Activated CD8-positive, alpha-beta memory T cell treated with anti-CD3 and anti-CD28 coated beads for 24 hours (primary cell): Measurements from ENCODE around the gene AMN1.
"Not testable (repeated sequence)": the region's sequence is repeated elsewhere in the genome, so short reads cannot be mapped to it uniquely, and the experiment has no call there.

Experiments
- DNase-seq: peaks from one replicate; pipeline ENCODE4 v3.0.0-alpha.2; 2020

The AMN1 gene

DNA sequence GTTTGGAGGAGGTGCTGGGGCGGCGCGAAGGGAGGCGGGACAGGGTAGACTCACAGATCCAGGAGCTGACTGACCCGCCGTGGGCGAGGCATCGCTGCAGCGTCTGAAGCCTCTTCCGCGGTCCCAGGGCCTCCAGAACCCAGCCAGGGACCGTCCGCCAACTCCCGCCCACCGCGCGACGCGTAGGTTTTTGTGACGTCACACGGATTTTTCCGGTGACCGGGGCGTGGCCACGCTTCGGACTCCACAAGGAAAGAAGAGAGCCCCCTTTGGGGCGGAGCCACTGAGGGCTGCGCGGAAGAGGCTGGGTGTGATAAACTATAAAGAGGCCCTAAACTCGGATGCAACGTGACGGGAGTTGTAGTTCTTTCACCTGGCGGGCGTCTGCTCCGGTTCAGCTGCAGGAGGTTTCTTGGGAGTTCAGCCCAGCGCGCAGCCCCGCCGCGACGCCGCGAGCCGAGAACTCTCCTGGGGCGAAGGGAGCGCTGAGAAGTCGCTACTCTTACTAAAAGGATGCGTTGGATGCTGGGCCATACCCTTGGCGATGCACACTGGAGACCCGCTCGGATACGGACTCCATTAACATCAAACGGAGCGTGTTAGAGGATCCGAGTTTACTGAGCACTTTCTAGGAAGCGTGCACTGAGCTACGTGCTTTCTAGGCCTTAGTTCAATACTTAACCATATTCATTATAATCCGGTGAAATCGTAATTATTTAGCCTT is at the start of gene AMN1:
TSS of gene AMN1 (minus strand) at position 105 of the 724 bp plus-strand sequence. CDS start at position 92, 13 bp downstream.
- DNase-seq = peak; percentile 100

DNA sequence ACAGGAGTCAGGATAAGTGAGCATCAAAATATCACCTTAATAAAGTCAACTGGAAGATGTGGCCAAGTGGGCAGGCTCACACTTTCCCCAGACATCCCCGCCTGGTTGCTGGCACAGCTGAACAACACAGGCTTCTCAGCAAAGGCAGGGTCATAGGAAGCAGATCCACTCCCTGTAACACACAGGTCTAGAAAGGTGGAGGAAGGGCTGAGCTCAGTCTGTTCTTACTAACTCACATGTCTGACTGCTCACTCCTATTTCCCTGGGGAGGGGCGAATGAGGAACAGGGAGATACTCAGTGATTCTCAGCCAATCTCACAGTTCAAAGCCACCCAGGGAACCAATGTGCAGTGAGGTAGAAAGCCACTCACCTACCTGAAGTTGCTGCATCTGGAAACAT is 45.0 kb upstream of the AMN1 start:
- peak; percentile 50 for DNase-seq

DNA sequence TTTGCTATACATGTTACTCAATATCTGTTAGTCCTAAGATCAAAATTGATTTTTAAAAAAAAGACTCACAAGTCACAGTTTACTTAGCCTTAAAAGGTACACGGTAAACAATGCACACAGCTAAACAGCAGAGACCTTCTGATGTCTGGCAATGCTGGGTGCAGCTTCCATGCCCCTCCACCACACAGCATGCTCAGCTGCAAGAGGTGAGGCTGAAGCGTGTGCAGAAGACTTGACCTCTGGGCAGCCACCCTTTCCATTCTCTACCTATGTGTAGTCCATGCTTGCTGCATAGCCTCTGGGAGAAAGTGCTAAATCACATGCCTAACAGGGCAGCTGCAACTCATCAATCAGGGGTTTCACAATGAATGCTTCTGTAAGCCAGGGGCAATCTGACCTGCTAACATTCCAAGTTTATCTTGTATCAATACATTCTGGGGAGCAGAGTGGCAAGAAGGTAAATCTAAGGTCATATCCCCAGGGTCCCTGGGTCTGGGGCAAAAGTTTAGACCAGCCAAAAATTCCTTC is 44.5 kb upstream of the AMN1 start:
- peak; percentile 38 for DNase-seq

DNA sequence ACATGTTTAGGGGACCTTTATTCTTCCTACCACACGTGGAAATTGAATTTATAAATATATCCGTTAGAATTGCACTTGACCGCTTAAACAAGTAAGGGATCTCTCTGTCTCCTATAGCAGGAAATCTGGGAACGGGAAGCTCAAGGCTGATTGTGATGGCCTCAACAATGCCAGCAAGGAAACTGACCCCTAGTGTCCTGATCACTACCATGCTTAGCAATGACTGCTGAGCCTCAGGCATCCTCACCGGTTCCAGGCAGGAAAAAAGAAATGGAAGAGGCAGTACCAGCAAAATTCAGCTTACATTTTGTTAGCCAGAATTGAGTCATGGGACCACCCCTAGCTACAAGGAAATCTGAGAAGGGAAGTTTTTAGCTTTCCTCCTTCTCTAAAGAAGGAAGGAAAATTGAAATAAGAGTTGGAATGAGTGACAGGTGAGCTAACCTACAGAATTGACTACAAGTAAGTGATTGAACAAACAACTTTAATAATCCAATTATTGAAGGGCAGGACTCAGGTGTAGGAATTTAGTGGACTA is 43.9 kb upstream of the AMN1 start:
- peak; percentile 17 for DNase-seq

DNA sequence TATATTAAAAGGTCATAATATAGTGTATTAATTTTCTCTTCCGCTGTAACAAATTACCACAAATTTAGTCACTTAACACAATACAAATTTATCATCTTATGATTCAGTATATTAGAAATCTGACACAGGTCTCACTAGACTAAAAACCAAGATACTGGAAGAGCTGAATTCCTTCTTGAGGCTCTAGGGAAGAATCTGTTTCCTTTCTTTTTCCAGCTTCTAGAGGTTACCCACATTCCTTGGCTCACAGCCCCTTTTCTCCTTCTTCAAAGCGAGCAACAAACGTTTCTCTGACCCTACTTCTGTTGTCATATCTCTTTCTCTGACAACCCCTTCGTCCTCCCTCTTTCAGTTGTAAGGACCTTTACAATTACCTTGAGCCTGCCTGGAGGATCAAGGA is 43.4 kb upstream of the AMN1 start:
- peak; percentile 13 for DNase-seq

DNA sequence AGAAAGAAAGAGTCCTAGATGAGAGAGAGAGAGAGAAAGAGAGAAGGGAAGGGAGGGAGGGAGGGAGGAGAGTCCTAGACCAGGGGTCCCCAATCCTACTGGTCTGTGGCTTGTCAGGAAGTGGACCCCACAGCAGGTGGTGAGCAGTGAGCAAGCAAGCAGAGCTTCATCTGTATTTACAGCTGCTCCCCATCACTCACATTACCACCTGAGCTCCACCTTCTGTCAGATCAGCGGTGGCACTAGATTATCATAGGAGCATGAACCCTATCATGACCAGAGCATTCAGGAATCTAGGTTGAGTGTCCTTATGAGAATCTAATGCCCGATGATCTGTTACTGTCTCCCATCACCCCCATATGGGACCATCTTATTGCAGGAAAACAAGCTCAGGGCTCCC is 39.2 kb upstream of the AMN1 start:
- DNase-seq = no peak

DNA sequence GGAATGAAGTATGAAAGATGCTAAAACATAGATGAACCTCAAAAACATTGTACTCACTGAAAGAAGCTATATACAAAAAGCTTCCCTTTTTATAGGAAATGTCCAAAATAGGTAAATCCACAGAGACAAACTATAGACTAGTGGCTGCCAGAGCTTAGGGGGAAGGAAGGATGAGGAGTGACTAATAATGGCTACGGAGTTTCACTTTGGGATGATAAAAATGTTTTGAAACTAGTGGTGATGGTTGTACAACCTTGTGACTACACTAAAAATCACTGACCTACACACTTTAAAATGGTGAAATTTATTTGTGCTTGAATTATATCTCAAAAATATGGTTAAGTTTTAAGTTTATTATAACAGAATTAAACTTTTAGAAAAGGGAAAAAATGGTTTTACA is 37.1 kb upstream of the AMN1 start:
- no peak for DNase-seq

DNA sequence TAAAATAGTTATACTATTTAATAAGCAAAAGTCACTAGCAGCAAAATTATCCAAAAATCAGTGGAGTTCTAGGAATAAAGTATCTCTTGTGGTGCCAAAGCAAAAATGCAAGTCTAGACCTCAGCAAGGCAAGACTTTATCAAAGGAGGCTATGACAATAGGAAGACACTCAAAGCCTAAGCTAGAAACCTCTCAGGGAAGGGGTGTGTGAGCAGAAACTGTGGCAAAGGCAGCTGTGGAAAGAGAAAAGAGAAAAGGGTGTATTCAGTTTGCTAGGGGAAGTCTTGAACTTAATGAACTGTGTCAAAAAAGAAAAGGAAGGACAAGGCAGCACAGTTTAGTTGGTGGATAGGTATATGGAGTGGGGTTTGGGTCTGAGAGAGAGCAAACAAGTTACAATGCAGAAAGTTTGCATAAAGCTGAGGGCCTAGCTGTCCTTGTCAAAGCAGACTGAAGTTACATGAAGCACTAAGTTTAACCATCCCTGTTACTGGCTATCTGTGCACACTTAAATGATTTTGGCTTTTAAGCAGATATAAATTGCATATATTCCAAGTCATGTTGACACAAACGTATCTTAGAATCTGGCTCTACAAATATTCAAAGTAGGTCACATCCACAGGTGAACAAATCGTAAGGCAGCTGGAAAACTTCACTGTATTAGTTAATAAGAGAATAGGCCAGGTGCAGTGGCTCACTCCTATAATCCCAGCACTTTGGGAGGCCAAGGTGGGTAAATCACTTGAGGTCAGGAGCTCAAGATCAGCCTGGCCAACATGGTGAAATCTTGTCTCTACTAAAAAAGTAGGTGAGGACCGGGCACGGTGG is 31.0 kb upstream of the AMN1 start:
- peak; percentile 33 for DNase-seq

DNA sequence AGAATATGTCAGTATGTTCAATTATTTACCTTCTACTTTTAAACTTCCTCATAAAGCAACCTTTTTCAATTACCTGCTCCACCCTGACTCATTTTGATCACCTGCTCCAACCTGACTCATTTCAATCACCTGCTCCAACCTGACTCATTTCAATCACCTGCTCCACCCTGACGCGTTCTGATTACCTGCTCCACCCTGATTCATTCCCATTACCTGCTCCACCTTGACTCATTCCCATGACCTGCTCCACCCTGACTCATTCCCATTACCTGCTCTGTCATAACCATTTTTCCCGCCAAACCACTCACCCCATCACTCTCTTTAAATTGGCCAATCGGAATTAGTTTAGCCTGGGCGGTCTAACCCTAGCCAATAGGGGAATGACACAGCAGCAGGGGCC is 29.5 kb upstream of the AMN1 start:
- peak; percentile 30 for DNase-seq

DNA sequence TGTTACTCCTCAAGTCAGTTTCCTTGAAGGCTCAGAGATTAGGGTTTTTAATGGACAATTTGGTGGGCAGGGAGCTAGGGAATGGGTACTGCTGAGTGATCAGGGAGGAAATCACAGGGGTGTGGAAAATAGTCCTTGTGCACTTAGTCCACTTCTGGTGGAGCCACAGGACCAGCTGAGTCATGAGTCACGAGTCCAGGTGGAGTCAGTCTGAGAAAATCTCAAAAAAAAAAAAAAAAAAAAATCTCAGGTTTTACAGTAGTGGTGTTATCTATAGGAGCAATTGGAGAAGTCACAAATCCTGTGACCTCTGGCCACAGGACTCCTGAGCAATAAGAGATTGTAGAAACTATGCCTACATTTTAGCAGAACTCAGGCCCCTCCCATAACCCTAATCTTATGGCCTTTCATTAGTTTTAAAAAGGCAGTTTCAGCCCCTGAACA is 28.2 kb upstream of the AMN1 start:
- peak; percentile 11 for DNase-seq

DNA sequence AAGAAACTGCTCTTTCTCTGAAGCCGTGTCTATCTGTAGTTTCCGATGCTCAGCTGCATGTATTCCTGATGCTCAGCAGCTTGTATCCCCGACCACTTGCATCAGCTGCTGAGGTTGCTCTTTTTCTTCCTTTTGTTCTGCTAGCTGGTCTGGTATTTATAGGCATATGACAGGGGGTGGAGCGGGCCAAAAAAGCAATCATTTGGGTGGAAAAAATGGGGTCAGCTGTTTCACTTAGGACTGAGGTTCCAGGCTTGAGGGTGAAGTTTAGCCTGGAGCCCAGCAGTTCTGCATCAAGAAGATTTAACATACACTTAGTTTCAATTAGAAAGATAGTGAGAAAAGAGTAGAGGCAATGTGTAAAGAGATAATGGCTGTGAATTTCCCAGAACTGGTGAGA is 23.6 kb upstream of the AMN1 start:
- DNase-seq = peak; percentile 47

DNA sequence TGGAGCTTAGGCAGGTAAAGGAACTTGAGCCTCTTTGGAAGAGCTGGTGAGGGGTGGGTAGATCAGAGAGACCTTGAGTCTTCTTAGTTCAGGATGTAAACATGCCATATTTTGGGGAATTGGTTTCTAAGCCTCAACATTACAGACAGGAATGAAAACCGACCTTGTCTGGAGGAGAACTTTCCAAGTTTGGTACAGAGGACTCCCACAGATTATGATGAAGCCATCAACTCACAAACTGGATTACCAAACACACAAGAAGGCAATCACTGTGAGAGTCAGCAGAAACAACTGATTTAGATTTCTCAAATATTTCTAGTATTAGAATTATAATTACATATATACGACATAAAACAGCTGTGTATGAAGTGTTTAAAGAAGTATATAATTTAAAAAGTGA is 22.3 kb upstream of the AMN1 start:
- DNase-seq = no peak

DNA sequence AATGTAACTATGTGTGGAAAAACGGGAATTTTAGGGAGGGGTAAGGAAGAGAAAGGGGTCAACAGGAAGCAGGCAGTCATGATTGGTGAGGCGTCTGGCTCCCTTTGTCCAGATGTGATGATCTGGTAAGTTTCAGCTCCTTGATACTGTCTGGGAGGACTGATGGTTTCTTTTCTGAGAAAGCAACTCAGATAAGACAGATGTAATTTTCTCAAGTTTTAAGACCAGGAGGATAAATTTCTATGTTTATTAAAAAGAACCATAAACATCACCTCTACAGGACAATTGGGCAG is 21.9 kb upstream of the AMN1 start:
- no peak for DNase-seq

DNA sequence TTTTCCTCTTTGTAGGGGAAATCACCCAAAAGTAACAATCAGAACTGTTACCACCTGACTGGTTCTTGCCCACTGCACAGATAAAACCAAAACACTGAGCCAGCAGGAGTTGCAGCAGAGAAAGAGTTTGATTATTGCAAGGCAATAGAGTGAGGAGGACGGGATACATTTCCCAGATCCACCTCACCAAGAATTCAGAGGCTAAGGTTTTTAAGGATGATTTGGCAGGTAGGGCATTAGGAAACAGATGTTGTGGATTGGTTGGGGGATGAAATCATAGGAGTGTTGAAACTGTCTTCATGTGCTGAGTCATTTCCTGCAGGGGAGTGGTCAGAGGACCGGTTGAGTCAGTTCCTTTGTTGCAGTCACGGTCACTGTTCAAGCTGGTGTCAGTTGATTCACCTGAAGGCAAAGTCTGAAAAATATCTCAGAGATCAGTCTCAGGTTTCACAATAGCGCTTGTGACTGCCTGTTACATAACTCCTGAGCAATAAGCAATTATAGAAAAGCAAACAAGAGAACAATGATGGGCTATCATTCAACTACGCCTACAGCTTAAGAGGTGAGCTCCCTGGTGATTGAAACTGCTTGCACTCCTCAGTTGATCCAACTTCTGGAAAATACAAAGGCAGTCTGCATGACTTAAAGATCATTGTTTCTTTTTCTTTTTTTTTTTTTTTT is 20.3 kb upstream of the AMN1 start:
- peak; percentile 75 for DNase-seq

DNA sequence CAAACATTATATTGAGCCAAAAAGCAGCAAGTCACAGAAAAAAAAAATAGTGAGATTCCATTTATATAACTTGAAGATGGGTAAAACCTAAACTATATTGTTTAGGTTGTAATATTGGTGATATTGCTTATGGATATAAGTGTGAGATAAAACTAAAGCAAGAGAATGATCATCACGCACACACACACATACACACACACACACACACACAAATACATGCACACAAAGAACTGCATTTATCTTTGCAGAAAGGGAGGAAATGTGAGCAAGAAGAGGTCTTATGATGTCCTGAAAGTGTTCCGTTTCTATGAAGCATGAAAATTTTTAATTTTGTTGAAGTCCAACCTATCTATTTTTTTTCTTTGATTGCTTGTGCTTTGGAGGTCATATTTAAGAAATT is 16.4 kb upstream of the AMN1 start:
- no peak for DNase-seq

DNA sequence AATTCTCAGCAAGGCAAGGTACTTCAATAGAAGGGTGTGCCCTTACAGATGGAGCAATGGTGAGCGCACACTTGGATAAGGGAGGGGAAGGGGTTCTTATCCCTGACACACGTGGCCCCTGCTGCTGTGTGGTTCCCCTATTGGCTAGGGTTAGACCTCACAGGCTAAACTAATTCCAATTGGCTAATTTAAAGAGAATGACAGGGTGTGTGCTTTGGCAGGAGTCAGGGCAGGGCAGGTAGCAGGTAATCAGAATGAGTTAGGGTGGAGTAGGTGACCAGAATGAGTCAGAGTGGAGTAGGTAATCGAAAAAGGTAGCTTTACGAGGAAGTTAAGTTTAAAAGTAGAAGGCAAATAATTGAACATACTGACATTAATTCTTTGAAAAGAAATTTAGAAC is 15.5 kb upstream of the AMN1 start:
- DNase-seq = not testable (repeated sequence)

DNA sequence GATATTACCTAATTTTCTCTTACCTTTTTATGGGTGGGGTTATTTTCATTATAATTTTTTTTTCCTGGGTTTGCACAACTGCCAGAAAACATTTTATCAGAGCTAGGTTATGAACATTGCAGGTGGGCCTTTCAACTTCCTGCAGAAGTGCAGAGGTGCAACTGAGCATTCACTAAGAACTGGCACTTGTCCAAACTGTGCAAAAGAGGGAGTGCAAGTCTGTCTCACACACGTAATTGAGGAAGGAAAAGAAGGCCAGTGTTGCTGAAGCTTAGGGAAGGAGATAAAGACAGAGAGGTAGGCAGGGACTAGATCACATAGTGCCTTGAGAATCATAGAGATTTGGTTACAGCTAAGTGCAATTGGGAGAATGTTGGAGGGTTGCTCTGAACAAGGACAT is 14.1 kb upstream of the AMN1 start:
- DNase-seq = no peak

DNA sequence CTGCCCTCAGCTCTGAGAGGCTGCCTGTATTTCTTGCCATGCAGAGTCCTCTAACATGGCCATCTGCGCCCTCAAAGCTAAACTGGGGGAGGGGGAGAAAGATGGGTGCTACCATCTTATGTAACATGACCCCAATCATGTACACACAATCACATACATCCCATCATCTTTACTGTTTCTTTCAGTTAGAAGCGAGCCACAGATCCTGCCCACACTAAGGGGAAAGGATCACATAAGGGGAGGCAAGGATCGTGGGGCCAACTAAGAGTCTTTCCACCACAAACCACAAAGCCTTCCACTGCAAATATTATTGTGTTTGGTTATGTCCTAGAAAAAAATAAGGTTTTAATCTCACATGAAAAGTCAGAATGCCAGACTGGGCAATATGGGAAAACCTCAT is 11.8 kb upstream of the AMN1 start:
- no peak for DNase-seq

DNA sequence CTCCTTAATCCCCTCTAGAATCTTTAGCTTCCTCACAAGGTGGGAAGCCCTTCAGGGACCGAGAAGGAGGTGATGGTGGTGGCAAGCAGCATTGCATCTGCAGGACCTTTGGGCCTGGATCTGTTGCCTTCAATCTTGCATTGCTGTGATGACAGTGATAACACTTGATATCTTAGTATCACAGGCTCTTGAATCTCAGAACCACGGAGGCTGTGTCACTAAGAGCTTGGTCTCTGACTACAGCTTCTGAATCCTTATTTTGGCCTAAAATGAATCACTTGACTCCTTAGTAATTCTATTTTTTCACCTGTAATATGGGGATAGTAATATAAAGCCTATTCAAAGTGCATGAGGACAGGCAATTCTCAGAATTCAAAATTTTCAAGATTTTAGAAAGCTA is 8.9 kb upstream of the AMN1 start:
- no peak for DNase-seq

DNA sequence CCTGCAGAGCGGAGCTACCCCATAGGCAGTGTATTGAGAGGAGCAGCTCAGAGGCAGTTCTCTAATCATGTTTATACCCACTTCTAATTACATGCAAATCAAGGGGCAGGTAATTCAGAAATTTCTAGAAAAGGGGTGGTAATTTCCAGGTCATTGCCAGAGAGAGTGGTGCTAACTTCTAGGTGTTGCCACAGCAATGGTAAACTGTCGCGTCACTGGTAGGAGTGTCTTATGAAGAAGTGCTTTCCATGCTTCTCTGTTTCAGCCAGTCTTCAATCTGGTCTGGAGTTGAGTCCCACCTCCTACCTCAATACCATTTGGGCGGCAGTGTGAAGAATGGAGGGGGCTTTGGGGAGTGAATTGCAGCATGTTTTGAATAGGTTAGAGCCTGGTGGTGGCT is 8.5 kb upstream of the AMN1 start:
- DNase-seq = no peak

DNA sequence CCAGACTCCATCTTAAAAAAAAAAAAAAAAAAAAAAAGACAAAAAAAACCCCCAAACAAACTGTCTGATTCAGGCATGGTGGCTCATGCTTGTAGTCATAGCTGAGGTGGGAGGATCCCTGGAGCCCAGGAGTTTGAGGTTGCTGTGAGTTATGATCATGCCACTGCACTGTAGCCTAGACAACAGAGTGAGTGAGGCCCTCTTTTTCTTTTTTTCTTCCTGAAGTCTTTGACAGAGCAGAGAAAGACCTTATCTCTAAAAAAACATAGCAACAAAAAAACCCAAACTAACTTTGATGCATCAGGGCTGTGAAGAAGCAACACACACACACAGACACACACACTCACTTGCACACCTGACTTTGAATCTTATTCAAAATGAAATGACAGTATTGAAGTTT is 7.7 kb upstream of the AMN1 start:
- no peak for DNase-seq

DNA sequence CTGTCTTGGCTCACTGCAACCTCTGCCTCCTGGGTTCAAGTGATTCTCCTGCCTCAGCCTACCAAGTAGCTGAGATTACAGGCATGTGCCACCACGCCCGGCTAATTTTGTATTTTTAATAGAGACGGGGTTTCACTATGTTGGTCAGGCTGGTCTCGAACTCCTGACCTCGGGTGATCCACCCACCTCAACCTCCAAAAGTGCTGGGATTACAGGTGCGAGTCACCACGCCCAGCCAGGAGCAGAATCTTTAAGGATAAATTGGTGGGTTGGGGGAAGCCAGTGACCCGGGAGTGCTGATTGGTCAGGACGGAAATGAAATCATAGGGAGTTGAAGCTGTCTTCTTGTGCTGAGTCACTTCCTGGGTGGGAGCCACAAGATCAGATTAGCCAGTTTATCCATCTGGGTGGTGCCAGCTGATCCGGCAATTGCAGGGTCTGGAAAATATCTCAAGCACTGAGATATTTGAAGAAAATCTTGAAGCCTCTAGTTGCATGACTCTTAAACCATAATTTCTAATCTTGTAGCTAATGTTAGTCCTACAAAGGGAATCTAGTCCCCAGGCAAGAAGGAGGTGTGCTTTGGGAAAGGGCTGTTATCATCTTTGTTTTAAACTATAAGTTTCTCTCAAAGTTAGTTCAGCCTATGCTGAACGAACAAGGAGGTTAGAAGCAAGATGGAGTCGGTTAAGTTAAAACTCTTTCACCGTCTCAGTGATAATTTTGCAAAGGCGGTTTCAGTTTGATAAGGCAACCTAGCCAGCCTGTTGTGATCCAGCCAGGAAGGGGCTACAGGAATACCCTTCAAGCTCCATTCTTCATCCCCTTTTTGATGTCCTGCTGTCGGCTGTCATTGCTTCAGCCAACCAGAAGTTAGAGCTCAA is 5.0 kb upstream of the AMN1 start:
- not testable (repeated sequence) for DNase-seq
